Measurements from ENCODE around the gene SF3A2.
A peak's percentile ranks its signal among the peaks of the same experiment; 100 is the strongest.

Gene SF3A2

GRCh38 chr19:2228157-2229030 is 8.2 kb upstream of the SF3A2 start:
- DNase-seq: no peak

DNA sequence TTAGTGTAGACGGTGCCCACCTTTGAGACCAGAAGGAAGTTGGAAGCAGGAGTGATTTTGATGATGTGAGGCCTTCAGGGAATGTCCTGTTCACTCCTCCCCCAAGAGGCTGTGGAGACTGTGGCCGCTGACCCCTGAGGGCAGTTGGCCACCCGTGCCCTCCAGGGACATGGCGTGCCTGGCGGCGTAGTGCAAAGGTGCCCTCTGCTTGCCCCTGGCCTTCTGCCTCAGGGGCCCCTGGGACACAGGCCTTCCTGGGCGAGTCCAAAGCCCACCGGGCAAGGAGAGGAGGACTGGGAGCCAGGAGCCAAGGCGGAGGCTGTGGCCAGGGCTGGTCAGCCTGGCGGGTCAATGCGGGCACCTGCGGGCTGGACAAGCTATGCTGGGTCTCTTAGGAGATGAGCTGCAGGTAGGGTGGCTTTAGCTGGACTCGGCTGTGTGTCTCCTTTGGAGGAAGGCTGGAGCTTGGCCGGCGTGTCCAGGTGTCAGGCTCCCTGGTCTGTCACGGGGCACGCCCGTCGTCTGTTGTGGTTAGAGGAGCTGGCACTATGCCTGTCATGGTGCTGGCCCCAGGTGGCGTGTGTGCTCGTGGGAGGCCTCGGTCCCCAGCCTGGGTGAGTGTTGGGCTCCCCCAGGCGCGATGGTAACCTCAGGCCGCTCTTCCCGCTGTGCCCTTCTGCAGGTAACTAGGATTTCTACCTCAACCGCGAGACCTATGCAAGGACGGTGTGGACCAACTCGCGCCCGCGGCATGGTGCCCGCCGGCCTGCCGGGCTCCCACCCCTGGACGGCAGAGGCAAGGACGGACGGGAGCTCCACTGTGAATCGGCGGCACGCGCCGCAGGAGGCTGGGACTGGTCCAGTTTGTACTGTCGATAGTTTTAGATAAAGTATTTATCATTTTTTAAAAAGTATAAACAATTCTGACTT is 7.3 kb upstream of the SF3A2 start:
- no peak for DNase-seq

- DNase-seq: no peak
These were observed 6.5 kb upstream of the SF3A2 start for GRCh38 chr19:2230033-2230531.

- no peak for DNase-seq
These were observed 5.7 kb upstream of the SF3A2 start for GRCh38 chr19:2230807-2231533.

DNA sequence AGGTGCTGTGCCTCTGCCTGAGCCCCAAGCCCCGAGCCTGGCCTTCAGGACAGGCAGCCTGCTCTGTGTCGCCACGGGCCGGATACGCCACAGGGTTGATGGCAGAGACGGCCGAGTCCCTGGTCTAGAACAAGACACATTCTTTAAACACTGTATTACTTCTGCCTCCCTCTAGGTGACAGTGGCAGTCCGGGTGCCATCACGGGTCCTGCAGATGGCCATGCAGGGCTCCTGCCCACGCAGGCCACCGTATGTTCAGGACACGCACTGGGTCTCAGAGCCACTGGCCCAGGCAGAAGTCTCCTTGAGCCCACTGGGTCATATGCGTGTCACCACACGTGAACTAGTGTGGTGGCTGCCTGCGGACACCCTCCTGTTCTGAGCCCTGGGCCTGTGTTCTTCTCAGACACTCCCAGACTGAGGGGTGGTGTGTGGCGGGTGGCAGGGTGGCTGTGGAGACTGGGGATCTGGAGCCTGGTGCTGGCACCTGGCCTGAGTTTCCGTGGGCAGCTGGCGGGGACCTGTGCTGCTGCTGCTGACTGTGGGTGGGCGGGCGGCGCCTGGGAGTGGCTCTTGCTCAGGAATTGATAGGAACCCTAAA is 4.9 kb upstream of the SF3A2 start:
- peak; percentile 31 for DNase-seq

- DNase-seq: no peak
These were observed 4.1 kb upstream of the SF3A2 start for GRCh38 chr19:2232286-2233151.

- DNase-seq: no peak
These were observed 2.9 kb upstream of the SF3A2 start for GRCh38 chr19:2233601-2234280.

GRCh38 chr19:2234996-2235380 is 1.6 kb upstream of the SF3A2 start:
- no peak for DNase-seq

DNA sequence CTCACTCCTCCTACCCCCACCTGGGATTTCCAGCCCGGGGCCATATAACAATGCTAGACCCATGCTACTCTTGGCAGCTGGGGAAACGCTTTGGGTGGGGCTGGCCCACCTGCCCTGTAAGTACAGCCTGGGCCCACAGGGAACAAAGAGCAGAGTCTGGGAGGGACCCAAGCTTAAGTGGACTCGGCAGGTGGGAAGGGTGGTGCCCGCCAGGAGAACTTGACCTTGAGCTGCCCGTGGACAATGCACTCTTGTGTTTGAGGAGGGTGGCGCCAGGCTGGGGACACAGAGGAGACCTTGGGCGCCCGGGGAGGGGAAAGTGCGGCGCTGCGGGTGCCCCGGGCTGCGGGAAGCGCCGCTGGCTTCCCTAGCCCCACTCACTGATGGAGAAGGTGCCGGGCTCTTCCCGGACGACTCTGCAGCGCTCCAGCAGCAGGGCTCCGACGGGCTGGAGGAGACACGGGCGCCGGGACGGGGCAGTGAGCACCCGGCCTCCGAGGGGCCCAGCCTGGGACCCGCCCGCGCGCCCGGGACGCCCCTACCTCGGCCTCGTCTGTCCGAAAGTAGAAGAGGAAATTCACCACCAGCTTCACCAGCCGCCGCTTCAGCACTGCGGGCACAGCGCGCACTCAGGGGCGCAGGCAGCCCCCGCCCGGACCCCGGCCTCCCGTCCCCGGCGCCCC is 1.1 kb upstream of the SF3A2 start:
- peak; percentile 28 for DNase-seq

DNA sequence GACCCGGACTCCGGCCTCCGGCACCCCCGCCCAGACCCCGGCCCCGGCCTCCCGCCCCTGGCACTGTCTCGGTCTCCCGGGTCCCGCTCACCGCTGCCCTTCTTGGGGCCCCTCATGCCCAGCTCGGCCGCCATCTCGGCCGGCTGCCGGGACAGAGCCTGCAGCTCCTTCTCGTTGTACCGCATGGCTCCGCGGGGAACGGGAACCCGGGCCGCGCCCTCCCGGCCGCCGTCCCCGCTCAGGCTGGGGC is 635 bp upstream of the SF3A2 start:
- DNase-seq: no peak

DNA sequence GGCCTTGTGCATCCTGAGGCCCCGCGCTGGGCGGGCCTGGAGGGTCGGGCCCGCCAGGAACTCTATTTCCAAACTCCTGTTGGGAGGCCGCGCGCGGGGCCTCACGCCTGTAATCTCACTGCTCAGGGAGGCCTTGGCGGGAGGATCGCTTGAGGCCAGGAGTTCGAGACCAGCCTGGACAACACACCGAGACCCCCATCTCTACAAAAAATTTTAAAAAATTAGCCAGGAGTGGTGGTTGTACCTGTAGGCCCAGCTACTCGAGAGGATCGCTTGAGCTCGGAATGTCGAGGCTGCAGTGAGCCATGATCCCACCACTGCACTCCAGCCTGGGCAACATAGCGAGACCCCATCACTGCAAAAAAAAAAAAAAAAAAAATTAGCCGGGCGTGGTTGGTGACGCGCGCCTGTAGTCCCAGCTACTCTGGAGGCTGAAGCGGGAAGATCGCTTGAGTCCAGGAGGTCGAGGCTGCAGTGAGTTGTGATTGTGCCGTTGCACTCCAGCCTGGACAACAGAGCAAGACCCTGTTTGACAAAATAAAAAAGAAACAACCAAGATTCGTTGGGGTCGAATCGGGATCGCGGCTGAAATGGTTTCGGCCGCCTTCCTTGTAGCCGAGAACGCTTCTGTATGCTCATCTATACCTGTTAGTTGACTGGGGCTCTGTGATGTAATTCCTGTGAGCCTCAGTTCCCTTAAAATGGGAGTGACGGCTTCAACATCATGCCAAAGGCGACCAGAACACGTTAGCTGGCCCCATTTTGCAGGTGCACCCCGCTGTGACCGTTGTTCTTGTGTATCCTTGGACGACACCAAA is 636 bp downstream of the SF3A2 start:
- no peak for DNase-seq

GRCh38 chr19:2237869-2238153 is 1.2 kb downstream of the SF3A2 start:
- DNase-seq: no peak

GRCh38 chr19:2239173-2239572 is 2.5 kb downstream of the SF3A2 start:
- DNase-seq: no peak

GRCh38 chr19:2239771-2240770 is 3.4 kb downstream of the SF3A2 start:
- DNase-seq: peak; percentile 40

DNA sequence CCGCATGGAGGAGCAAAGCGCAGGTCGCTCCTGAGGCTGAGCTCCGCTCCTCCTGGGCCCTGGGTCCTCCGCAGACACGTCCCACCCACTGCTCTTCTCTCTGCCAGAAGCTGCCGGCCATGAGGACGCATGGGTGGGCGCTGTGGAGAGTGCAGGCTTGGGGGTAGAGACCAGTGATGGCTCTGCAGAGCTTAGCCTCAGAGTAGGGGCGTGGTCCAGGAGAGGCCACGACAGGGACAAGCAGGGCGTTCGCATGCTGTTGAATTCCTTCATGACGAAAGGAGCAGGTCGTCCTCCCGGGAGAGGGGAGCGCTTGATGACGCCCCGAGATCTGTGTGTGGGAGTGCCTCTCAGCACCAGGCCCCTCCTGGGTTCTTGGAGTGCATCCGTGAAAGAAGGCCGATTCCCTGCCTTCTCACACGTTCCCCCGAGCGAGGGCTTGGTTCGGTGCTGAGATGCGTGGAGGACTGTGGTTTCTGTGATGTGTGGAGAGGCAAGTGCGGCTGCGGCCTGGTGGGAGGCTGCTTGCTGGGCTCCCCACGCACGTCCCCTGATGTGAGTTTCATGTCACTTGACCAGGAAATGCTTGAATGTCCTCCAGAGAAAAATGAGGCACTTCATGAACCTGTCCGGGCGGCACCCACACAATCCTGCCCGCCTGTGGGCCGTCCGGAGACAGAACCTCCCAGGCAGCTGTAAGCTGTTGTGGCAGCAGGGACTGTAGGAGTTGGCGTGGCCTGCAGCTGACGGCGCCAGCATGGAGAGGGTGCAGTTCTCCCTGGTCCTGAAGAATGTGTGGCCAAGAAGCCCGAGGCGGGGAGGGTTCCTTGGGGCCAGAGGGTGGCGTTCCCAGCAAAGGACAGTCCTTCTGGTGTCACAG is 4.5 kb downstream of the SF3A2 start:
- DNase-seq: no peak

GRCh38 chr19:2242092-2242537 is 5.5 kb downstream of the SF3A2 start:
- DNase-seq: no peak

DNA sequence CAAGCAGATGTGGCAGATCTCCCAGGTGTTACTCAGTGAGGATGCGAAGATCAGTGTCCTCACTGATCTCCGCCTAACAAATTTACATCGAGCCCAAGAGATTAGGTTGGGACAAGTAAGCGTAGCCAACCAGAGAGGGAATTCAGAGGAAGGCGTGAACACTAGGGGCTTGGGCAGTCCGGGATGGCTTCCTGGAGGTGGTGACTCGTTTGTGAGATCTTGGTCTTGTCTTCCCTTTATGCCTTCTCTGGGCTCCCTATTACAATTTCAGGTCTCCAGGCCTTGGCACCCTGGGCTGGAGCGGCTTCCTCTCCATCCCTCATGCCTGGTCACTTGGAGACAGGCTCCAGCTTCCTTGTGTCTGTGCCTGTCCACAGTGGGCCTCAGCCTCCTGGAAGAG is 6.2 kb downstream of the SF3A2 start:
- no peak for DNase-seq
